ENCODE measurements around the gene BCL2L1. TPM values are rescaled to one million over a fixed set of nuclear protein-coding genes. Genes with fewer than 3 reads are reported as not detected.
"Not testable (repeated sequence)": the region's sequence is repeated elsewhere in the genome, so short reads cannot be mapped to it uniquely, and the experiment has no call there.

The BCL2L1 gene
- total RNA-seq, 1 donor from 2014 or later = 283 TPM

GRCh38 chr20:31751126-31751525, 28.5 kb upstream of the BCL2L1 start:
- TF ChIP-seq, protein P1, sequence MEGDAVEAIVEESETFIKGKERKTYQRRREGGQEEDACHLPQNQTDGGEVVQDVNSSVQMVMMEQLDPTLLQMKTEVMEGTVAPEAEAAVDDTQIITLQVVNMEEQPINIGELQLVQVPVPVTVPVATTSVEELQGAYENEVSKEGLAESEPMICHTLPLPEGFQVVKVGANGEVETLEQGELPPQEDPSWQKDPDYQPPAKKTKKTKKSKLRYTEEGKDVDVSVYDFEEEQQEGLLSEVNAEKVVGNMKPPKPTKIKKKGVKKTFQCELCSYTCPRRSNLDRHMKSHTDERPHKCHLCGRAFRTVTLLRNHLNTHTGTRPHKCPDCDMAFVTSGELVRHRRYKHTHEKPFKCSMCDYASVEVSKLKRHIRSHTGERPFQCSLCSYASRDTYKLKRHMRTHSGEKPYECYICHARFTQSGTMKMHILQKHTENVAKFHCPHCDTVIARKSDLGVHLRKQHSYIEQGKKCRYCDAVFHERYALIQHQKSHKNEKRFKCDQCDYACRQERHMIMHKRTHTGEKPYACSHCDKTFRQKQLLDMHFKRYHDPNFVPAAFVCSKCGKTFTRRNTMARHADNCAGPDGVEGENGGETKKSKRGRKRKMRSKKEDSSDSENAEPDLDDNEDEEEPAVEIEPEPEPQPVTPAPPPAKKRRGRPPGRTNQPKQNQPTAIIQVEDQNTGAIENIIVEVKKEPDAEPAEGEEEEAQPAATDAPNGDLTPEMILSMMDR (IDR thresholded peaks at IDR 0.05; ENCODE audit: insufficient read depth, low read length, poor library complexity, severe bottlenecking) = no peak
- no peak overlapping the region for H3K4me3 ChIP-seq (ENCODE audit: low read depth, low read length)
- no peaks in the 10 kb centered on the region for H3K36me3 ChIP-seq (ENCODE audit: control insufficient read depth, insufficient read depth, low read length)
- DNase-seq (ENCODE audit: low read depth) = peak; percentile 53
- H3K27me3 ChIP-seq (ENCODE audit: control insufficient read depth, insufficient read depth, low read length) = no peaks in the 10 kb centered on the region

DNA sequence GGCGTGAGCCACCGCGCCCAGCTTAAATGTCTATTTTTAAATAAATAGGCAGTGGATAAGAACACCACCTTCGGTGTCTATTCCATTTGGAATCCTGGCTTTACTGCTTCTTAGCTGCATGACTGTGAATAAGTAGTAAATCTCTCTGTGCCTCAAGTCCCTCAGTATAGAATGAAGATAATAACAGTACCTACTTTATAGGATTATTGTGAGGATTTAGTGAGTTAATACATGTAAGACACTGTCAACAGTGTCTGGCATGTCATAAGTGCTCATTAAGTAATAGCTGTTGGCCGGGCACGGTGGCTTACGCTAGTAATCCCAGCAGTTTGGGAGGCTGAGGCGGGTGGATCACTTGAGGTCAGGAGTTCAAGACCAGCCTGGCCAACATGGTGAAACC, 26.6 kb upstream of the BCL2L1 start:
- Histone ChIP-seq H3K4me3 (ENCODE audit: low read depth, low read length) (no peak overlapping the region), H3K27me3 (ENCODE audit: control insufficient read depth, insufficient read depth, low read length) (no peaks in the 10 kb centered on the region), H3K36me3 (ENCODE audit: control insufficient read depth, insufficient read depth, low read length) (no peaks in the 10 kb centered on the region)
- TF ChIP-seq, protein P1 (IDR thresholded peaks at IDR 0.05; ENCODE audit: insufficient read depth, low read length, poor library complexity, severe bottlenecking) = no peak
- no peak for DNase-seq (ENCODE audit: low read depth)

DNA sequence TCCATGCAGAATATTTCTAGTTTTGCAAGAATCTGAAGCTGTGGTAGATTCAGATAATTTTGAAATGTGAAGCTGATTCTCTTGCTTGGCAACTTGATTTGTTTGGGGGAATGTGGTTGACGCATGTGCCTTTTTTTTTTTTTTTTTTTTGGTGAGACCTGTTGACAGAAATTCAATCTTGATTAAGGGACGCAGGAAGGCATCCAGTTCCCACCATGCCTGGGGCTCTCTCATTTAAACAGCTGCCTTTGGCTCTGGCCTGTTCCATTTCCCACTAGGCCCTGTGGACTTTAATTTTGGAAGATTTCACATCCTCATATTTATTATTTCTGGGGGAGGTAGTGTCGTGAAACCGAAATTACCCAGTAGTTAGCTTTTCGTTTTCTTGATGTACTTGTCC, 25.0 kb upstream of the BCL2L1 start:
- H3K4me3 ChIP-seq (ENCODE audit: low read depth, low read length) = no peak overlapping the region
- no peaks in the 10 kb centered on the region for H3K27me3 ChIP-seq (ENCODE audit: control insufficient read depth, insufficient read depth, low read length)
- no peaks in the 10 kb centered on the region for H3K36me3 ChIP-seq (ENCODE audit: control insufficient read depth, insufficient read depth, low read length)
- TF ChIP-seq, protein P1 (IDR thresholded peaks at IDR 0.05; ENCODE audit: insufficient read depth, low read length, poor library complexity, severe bottlenecking) = no peak
- DNase-seq (ENCODE audit: low read depth) = no peak

- not testable (repeated sequence) for H3K36me3 ChIP-seq (ENCODE audit: control insufficient read depth, insufficient read depth, low read length); DNase-seq (ENCODE audit: low read depth); H3K4me3 ChIP-seq (ENCODE audit: low read depth, low read length); H3K27me3 ChIP-seq (ENCODE audit: control insufficient read depth, insufficient read depth, low read length)
These were observed 24.4 kb upstream of the BCL2L1 start for GRCh38 chr20:31747028-31747427.

- DNase-seq (ENCODE audit: low read depth) = no peak
- Histone ChIP-seq H3K27me3 (ENCODE audit: control insufficient read depth, insufficient read depth, low read length) (no peaks in the 10 kb centered on the region), H3K4me3 (ENCODE audit: low read depth, low read length) (no peak overlapping the region), H3K36me3 (ENCODE audit: control insufficient read depth, insufficient read depth, low read length) (no peaks in the 10 kb centered on the region)
- TF ChIP-seq, protein P1 (IDR thresholded peaks at IDR 0.05; ENCODE audit: insufficient read depth, low read length, poor library complexity, severe bottlenecking) = no peak
These were observed 23.6 kb upstream of the BCL2L1 start for GRCh38 chr20:31746068-31746878.

DNA sequence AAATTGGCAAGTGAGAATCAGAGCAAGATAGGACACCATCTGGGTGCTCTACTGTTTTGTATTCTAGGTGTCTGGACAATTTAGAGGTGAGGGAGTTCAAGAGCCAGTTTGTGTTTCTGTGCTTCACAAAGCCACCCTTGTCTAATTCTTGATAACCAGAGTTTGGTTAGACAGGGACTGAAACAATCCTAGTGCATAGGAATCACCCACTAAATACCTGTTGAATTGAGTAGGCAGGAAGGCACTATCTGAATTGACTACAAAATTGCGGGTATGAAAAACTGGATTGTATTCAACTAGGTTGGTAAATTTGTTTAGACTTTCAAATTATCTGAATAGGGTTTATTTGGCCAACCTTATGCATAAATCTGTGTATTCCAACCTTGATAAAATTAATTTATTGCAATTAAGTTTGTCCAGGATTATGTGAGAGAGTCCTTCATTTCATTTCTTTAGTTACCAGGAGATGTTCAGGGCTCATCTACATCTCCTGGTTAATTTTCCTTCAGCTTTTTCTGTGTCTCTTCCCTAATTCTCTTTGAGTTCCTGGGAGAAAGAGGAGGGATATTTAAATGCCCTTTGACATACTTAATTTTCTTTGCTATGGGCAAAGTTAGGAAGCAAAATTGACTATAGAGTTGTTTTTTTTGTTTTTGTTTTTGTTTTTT, 18.1 kb upstream of the BCL2L1 start:
- Histone ChIP-seq H3K4me3 (ENCODE audit: low read depth, low read length) (peak overlapping the region; percentile 83), H3K36me3 (ENCODE audit: control insufficient read depth, insufficient read depth, low read length) (no peaks in the 10 kb centered on the region), H3K27me3 (ENCODE audit: control insufficient read depth, insufficient read depth, low read length) (no peaks in the 10 kb centered on the region)
- no peak for DNase-seq (ENCODE audit: low read depth)
- TF ChIP-seq, protein P1 (IDR thresholded peaks at IDR 0.05; ENCODE audit: insufficient read depth, low read length, poor library complexity, severe bottlenecking) = no peak
